ENCODE results near the gene PCBP3.
"Not testable (repeated sequence)": the region's sequence is repeated elsewhere in the genome, so short reads cannot be mapped to it uniquely, and the experiment has no call there.

PCBP3 gene

GRCh38 chr21:45636459-45636858 is 7.1 kb upstream of the PCBP3 start:
- no peak for FAIRE-seq

GRCh38 chr21:45636951-45637646 is 6.4 kb upstream of the PCBP3 start:
- no peak for FAIRE-seq

- FAIRE-seq: no peak
Measured at GRCh38 chr21:45637883-45638282, 5.6 kb upstream of the PCBP3 start.

- no peak for FAIRE-seq
Measured at GRCh38 chr21:45638707-45639106, 4.8 kb upstream of the PCBP3 start.

- FAIRE-seq: no peak
Measured at GRCh38 chr21:45639206-45640000, 4.1 kb upstream of the PCBP3 start.

- FAIRE-seq: no peak
Measured at GRCh38 chr21:45640001-45640887, 3.3 kb upstream of the PCBP3 start.

GRCh38 chr21:45640888-45641479 is 2.5 kb upstream of the PCBP3 start:
- FAIRE-seq: no peak

- FAIRE-seq: no peak
Measured at GRCh38 chr21:45641480-45642035, 2.0 kb upstream of the PCBP3 start.

GRCh38 chr21:45642122-45642813 is 1.3 kb upstream of the PCBP3 start:
- no peak for FAIRE-seq

- FAIRE-seq: no peak
Measured at GRCh38 chr21:45644041-45644906, 749 bp downstream of the PCBP3 start.

GRCh38 chr21:45651921-45652320 is 8.4 kb downstream of the PCBP3 start:
- no peak for FAIRE-seq

GRCh38 chr21:45655124-45655523 is 11.6 kb downstream of the PCBP3 start:
- FAIRE-seq: no peak

- FAIRE-seq: not testable (repeated sequence)
Measured at GRCh38 chr21:45656114-45656513, 12.6 kb downstream of the PCBP3 start.

GRCh38 chr21:45661913-45662622 is 18.5 kb downstream of the PCBP3 start:
- not testable (repeated sequence) for FAIRE-seq

- not testable (repeated sequence) for FAIRE-seq
Measured at GRCh38 chr21:45662623-45663245, 19.2 kb downstream of the PCBP3 start.

GRCh38 chr21:45669382-45669781 is 25.9 kb downstream of the PCBP3 start:
- no peak for FAIRE-seq

- no peak for FAIRE-seq
Measured at GRCh38 chr21:45670731-45671130, 27.2 kb downstream of the PCBP3 start.

GRCh38 chr21:45678790-45679189 is 35.3 kb downstream of the PCBP3 start:
- FAIRE-seq: not testable (repeated sequence)

- no peak for FAIRE-seq
Measured at GRCh38 chr21:45680215-45680614, 36.7 kb downstream of the PCBP3 start.

GRCh38 chr21:45695086-45695485 is 51.6 kb downstream of the PCBP3 start:
- FAIRE-seq: no peak

All from TTC549 (cell line).